RKO (cell line): ENCODE results near the gene EFNB3.
A peak's percentile ranks its signal among the peaks of the same experiment; 100 is the strongest.

Source experiments
- DNase-seq: peaks from one replicate; pipeline ENCODE4 v3.0.0-alpha.2; 2016; ENCODE audit warnings: low spot score

Gene EFNB3

GRCh38 chr17:7700510-7700909 is 4.5 kb upstream of the EFNB3 start:
- no peak for DNase-seq

DNA sequence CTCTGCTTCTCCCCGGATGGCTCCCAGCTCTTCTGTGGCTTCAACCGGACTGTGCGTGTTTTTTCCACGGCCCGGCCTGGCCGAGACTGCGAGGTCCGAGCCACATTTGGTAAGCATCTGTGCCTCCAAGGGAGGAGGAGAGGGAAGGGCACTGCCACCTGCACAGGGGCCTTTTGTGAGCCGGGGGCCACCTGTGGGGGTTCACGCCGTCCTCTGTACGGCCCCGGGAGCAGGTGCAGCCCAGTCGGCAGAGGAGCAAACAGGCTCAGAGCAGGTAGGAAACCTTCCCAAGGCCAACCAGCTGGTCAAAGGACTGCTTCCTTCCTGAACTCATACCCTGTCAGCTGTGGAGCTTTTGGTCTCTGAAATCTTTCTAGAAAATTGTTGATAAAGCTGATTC is 3.3 kb upstream of the EFNB3 start:
- DNase-seq = no peak

GRCh38 chr17:7702776-7703175 is 2.2 kb upstream of the EFNB3 start:
- DNase-seq = no peak

- DNase-seq = peak; percentile 32
These were observed 1.2 kb upstream of the EFNB3 start for GRCh38 chr17:7703584-7704479.

- DNase-seq = no peak
These were observed 560 bp downstream of the EFNB3 start for GRCh38 chr17:7705269-7706255.

DNA sequence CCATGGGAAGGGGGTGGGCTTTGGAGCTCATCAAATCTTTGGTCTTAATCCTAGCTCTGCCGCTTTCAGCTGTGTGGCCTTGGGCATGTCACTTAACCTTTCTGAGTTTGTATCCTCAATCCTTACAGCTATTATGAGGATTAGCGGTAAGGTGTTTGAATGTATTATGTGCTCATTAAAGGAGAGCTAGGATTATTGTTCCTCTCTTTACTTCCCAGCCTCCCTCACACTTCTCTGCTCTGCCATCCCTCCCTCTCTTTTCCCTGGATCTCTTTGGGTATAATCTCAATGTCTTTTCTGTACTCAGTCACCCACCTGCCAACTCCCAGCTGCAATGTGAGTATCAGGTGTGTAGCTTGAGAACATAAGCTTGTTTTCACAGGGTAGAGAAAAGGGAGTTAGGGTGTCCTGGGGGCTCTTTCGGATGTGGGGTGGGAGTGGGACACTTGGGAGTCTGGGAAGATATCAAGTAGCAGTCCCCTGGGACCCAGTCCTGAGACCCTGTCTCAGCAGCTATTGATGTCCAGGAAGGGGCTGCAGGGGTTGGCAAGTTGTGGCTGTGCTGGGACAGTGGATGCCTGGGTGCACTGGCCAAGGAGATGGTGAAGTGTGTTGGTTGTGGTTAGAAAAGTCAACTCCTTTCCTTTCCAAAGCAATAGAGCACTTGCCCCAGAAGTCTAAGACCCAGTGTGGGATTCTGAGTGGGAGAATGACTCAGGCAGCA is 1.8 kb downstream of the EFNB3 start:
- DNase-seq = no peak

DNA sequence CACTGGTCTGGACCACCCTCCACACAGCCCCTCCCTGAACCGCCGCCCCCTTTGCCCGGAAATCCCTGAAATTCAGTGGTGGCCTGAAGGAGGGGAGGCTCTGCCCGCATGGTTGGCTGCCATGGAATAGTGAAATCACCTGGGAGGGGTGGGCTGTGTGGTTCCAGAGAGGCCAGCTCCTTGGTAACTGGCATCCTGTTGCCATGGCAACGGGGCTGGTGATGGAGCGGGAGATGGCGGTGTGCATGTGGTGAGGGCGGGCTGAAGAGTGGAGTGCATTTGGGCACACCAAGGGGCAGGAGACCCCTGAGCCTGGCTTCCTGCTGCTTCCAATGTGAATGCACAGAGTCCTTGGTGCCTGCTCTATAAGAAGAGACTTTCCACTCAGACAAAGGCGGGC is 2.4 kb downstream of the EFNB3 start:
- DNase-seq = no peak

GRCh38 chr17:7707858-7708750 is 3.1 kb downstream of the EFNB3 start:
- DNase-seq = no peak

GRCh38 chr17:7709031-7709430 is 4.0 kb downstream of the EFNB3 start:
- DNase-seq = no peak

GRCh38 chr17:7710301-7710700 is 5.3 kb downstream of the EFNB3 start:
- no peak for DNase-seq

DNA sequence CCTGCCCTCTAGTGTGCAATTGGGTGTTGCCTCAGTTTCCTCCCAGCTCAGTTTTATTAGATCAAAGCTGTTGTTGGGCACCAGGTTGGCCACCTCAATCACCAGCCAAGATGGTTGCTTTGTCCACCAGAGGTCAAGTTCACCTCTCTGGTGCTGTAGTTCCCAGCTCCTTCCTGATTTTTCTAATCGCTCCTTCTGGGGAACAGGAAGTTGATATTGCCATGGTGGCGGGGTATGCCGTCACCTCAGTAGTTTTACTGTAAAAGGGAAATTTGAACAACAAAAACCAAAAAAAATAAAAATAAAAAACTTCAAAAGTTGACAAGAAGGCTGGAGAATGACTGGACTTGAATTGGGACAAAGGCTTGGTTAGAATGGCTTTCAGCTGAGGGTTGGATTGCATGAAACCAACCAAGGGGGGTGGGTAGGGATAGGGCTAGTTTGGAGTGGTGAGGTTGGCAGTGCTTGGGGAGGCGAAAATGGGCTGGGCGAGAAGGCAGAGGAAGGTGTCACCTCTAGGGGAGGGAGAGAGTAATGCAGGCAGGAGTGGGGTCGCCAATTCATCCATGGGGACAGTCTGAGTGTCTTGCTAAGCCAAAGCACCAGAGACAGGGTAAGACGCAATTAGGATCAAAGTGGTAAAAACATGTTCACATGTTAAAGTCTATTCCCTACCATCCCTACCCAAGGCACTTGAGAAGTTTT is 6.2 kb downstream of the EFNB3 start:
- DNase-seq = no peak

DNA sequence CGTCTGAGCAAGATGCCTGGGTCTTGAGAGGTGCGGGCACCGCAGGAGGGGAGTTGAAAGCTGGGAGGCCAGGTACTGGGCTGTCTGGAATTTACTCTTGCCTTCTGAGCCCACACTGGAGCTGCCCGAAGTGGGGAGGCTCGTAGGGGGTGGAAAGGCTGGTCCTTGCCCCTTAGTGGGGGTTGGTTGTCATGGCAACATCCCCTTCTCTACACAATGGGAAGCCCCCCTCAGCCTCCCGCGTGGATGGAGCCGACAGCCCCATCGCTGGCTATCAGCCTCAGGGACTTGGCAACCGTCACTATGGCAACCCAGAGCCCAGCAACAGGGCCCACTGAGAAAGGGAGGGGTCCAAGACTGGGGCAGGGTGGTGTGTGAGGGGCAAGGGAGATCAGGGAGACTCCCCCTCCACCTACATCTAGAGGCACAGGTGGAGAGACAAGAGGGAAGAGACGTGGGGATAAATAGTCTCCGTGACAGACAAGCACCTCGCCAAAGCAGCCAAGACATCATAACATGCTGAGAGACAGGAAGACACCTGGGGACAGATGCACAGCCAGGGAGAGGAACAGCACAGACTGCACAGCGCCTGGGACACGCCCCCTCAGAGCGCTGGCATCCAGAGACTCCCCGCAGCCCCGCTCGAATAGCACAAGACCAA is 7.2 kb downstream of the EFNB3 start:
- DNase-seq = no peak

- no peak for DNase-seq
These were observed 8.8 kb downstream of the EFNB3 start for GRCh38 chr17:7713782-7714181.

DNA sequence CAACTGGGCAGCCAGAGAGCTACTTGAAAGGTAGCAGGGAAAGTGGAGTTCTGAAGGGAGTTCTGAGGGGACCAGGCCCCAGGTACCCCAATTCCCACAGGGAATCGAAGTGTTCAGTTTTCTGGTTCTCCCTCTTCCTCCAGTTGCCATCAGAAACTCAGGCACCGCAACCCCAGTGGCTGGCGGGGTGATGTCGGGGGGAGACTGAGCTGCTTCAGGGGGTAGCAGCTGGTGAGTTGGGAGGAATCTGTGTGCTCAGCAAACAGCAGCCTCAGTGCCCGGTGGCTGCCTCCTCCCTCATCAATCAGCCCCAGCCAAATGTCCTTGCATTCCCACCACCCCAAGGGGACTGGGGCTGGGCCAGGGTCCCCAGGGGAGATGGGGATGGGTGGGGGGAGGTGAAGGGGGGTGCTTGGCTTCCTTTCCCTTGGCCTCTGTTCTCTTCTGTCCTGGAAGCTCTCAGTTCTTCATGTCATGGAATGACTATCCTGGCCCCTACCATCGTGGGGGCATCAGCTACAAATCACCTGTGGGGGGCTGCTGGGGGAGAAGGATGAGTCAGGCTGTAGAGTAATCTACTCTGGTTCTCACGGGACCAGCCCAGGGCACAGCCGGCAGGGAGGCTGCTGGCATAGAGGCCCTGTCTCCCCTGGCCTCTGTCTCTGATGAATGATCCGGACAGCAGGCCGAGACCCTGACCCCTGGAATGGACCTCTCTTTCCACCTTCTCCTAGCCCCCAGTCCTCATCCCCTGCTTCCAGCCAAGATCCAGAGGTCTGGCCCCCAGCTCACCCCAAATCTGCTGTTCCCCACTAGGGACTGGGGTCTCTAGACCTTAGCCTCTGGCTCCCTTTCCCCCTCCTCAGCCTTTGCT is 10.0 kb downstream of the EFNB3 start:
- DNase-seq = no peak

- no peak for DNase-seq
These were observed 11.2 kb downstream of the EFNB3 start for GRCh38 chr17:7715936-7716886.

DNA sequence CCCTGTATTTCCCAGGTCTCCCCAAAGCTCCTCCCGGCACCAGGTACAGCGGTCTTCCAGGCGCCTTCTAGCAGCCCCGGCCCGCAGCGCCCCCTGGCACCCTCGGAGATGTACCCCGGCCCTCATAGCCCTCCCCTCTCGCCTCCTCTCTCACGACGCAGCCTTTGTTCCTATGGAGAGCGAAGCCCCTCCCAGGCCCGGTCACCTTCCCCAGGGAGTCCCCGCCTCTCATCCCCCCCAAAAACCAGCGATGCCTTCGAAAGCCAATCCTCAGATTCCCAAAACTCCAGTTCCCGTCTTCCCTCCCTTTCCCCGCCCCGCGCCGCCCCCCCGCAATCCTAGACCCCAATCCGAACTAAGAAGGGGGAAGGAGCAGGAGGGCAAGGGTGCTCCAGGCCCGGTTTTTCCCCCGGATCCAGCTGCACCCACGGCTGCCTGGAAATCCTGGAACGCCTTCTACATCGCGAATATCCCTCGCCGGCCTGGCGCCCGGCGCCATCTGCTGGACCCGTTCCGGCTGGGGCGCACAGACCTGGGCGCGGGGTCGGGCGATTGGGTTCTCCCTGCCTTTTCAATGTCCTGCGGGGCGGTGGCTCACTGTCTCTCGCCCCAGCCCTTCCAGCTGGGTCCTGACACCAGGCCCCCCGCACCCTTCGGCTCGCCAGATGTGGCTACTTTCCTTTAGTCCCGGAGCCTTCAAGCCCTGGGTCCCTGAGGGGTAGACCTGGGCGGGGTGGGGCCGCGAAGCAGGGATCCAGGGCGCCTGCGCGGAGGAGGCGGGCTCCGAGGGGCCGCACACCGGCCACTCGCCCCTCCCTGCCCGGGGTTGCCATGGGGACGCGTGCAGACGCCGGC is 12.1 kb downstream of the EFNB3 start, which contains the start of gene DNAH2:
TSS of gene DNAH2 (plus strand) at position 844 of the 855 bp plus-strand sequence. CDS start 1,991 bp downstream, outside the sequence.
- peak; percentile 90 for DNase-seq
